Measurements from ENCODE around the gene ALB. TPM values are rescaled to one million over a fixed set of nuclear protein-coding genes. Genes with fewer than 3 reads are reported as not detected.

ALB gene
- total and polyA plus RNA-seq, 2 of the 8 experiments (the other 6 are each of a cell fraction or from before 2014, with no cell fraction given), result 0.12 TPM; not detected in 1

DNA sequence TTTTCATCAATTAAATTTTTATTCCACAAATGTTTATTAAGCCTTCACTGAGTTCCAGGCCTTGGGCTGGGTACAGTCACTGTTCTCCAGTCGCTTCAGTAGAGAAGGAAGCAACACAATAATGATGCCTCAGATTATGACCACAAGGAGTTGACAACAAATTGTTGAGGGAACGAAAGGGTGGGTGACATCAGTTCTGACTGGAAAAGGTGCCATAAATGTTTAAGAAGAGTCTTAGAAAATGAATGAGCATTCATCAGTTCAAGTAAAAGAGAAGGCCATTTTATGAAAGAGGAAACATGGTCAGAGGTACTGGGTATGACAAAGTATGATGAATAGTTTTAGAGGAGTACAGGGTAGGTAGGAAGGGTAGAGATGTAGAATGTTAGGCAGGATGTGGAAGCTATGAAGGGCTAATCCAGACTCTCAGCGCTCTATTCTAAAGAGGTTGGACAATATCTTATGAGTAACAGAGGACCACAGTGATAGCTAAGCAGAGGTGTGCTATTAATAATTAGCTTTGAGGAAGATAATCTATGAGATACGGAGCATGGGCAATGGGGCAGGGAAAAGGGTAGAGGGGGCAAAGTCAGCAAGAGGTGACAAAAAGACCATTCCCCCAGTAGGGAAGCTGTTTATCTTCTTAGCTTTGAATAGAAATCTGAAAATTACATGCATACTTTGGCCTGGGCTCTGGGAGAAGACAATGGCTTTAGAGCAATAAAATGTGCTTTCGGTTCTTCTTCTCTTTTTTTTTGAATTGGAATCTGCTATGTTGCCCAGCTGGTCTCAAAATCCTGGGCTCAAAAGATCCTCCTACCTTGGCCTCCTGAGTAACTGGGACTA is 52.3 kb downstream of the ALB start (continued):
- TF ChIP-seq SAP30 (IDR thresholded peaks at IDR 0.05; ENCODE audit: insufficient read depth, insufficient replicate concordance, low read length) (no peak), USF2 (IDR thresholded peaks at IDR 0.05; ENCODE audit: low read length) (no peak), KDM4A (IDR thresholded peaks at IDR 0.05; ENCODE audit: low read depth, low read length, severe bottlenecking) (no peak), NANOG (IDR thresholded peaks at IDR 0.05; ENCODE audit: insufficient read depth, low read depth, low read length, poor library complexity, severe bottlenecking) (no peak), JUN (IDR thresholded peaks at IDR 0.05; ENCODE audit: low read depth, low read length) (no peak), CHD1 (IDR thresholded peaks at IDR 0.05; ENCODE audit: low read depth, low read length) (no peak), MAFK (IDR thresholded peaks at IDR 0.05; ENCODE audit: low read depth, low read length) (no peak), TEAD4 (IDR thresholded peaks at IDR 0.05; ENCODE audit: low read depth, low read length) (no peak)

Data from H1 (cell line).